A549 (cell line): Measurements from ENCODE around the gene CEBPE. TPM values are rescaled to one million over a fixed set of nuclear protein-coding genes. Genes with fewer than 3 reads are reported as not detected.

Source experiments
- ATAC-seq, 2 experiments: fragments of 200-7000 bp in 1 of 2; fragments of >200 bp in 1 of 2; cut with Nextera tagmentation in 1 of 2; cut with Tn5 transposase in 1 of 2; 3 replicates each; pipeline versions ENCODE4 v1.8.0 to v1.9.1; 2018 to 2020; ENCODE audit warnings: mild to moderate bottlenecking in 1 of 2, moderate library complexity in 1 of 2
- CTCF ChIA-PET: fragments of 300-600 bp; sonication (Branson Sonifier 250); formaldehyde crosslinking; extraction: SDS; loops from one replicate; lab custom pipeline; 2021; ENCODE audit warnings: antibody characterized with exemption, inconsistent platforms; lab: Yijun Ruan, JAX
- POLR2A ChIA-PET: fragments of 350-600 bp; formaldehyde crosslinking; extraction: SDS; loops from one replicate; lab custom pipeline; 2021; ENCODE audit warnings: antibody characterized with exemption, inconsistent platforms; lab: Yijun Ruan, JAX
- DNase-seq, 2 experiments: peaks; one replicate each; pipeline versions ENCODE4 v3.0.0 to v3.0.0-alpha.2; 2011 to 2016; ENCODE audit warnings: low read depth in 1 of 2, low spot score in 1 of 2
- FAIRE-seq: peaks from 2 replicates; lab custom pipeline; 2011; peaks lifted over from hg19 to GRCh38; lab: Jason Lieb, UNC
- H3K27ac ChIP-seq, 2 experiments: fragments of >200 bp; sonication (Bioruptor Twin); formaldehyde crosslinking; 3 replicates each; pipeline ENCODE4 v1.5.1; 2016 to 2017
- H3K4me1 ChIP-seq: fragments of >200 bp; sonication (Bioruptor Twin); formaldehyde crosslinking; 3 replicates; pipeline ENCODE4 v1.6.1; 2016
- H3K4me2 ChIP-seq: fragments of >200 bp; sonication (Bioruptor Twin); formaldehyde crosslinking; 3 replicates; pipeline ENCODE4 v1.6.1; 2016
- H3K4me3 ChIP-seq: fragments of >200 bp; sonication (Bioruptor Twin); formaldehyde crosslinking; 3 replicates; pipeline ENCODE4 v1.5.1; 2016
- H3K9me3 ChIP-seq: fragments of >200 bp; sonication (Bioruptor Twin); formaldehyde crosslinking; 3 replicates; pipeline ENCODE4 v1.6.1; 2016
- BHLHE40 ChIP-seq: IDR thresholded peaks from 2 replicates; pipeline ENCODE4 v1.6.1; 2012; ENCODE audit warnings: low read depth, low read length, inconsistent platforms
- CBX2 ChIP-seq: fragments of 200-600 bp; sonication (generic); IDR thresholded peaks from 2 replicates; pipeline ENCODE4 v1.6.1; 2016; ENCODE audit warnings: low read depth, mild to moderate bottlenecking, borderline replicate concordance
- E2F6 ChIP-seq: IDR thresholded peaks from 2 replicates; pipeline ENCODE4 v1.6.1; 2012; ENCODE audit warnings: low read depth, borderline replicate concordance
- EHMT2 ChIP-seq: fragments of 200-600 bp; sonication (generic); IDR thresholded peaks from 2 replicates; pipeline ENCODE4 v1.6.1; 2016; ENCODE audit warnings: antibody characterized with exemption, low read depth, mild to moderate bottlenecking, moderate library complexity
- FOSL2 ChIP-seq, 2 experiments: fragments of 450-650 bp in 1 of 2; fragments of >200 bp in 1 of 2; sonication (Bioruptor Twin) in 1 of 2; formaldehyde crosslinking; IDR thresholded peaks; 2 replicates each; pipeline versions ENCODE4 v1.5.0 to v1.6.1; 2016 to 2020; ENCODE audit warnings: mild to moderate bottlenecking in 1 of 2, moderate library complexity in 1 of 2
- GATA3 ChIP-seq: IDR thresholded peaks from 2 replicates; pipeline ENCODE4 v1.6.1; 2012; ENCODE audit warnings: borderline replicate concordance
- HDAC2 ChIP-seq: fragments of 200-600 bp; sonication (generic); IDR thresholded peaks from 2 replicates; pipeline ENCODE4 v1.6.1; 2016
- HOXB13 ChIP-seq: fragments of 250-450 bp; sonication (Bioruptor Pico); IDR thresholded peaks from 2 replicates; pipeline ENCODE4 v1.5.0; 2020; ENCODE audit warnings: low read depth, mild to moderate bottlenecking, moderate library complexity
- JUN ChIP-seq, 2 experiments: fragments of >200 bp; sonication (Bioruptor Twin); formaldehyde crosslinking; IDR thresholded peaks; 2 replicates in 1 of 2; 3 replicates in 1 of 2; pipeline ENCODE4 v1.6.1; 2016 to 2017
- KDM1A ChIP-seq: fragments of 200-600 bp; sonication (generic); IDR thresholded peaks from 2 replicates; pipeline ENCODE4 v1.6.1; 2016; ENCODE audit warnings: low read depth, mild to moderate bottlenecking
- KDM5A ChIP-seq: fragments of 200-600 bp; sonication (generic); IDR thresholded peaks from 2 replicates; pipeline ENCODE4 v1.6.1; 2016; ENCODE audit warnings: antibody characterized with exemption, mild to moderate bottlenecking
- MAFK ChIP-seq: fragments of 450-650 bp; IDR thresholded peaks from 2 replicates; pipeline ENCODE4 v1.6.1; 2014; ENCODE audit not compliant: partially characterized antibody
- NFE2L2 ChIP-seq: fragments of 150-350 bp; conservative IDR thresholded peaks from 2 replicates; pipeline ENCODE4 v1.6.1; 2014; ENCODE audit warnings: low read length
- NPAS2 ChIP-seq: fragments of 250-450 bp; sonication (Bioruptor Pico); IDR thresholded peaks from 2 replicates; pipeline ENCODE4 v1.8.0; 2022; ENCODE audit warnings: mild to moderate bottlenecking, moderate library complexity, borderline replicate concordance
- NR3C1 ChIP-seq: fragments of >200 bp; sonication (Bioruptor Twin); formaldehyde crosslinking; IDR thresholded peaks from 3 replicates; pipeline ENCODE4 v1.6.1; 2017
- PBX3 ChIP-seq: IDR thresholded peaks from 2 replicates; pipeline ENCODE4 v1.6.1; 2012
- PHF8 ChIP-seq: fragments of 200-600 bp; sonication (generic); IDR thresholded peaks from 2 replicates; pipeline ENCODE4 v1.6.1; 2016; ENCODE audit warnings: low read depth, mild to moderate bottlenecking, antibody characterized with exemption, moderate library complexity, borderline replicate concordance
- POLR2AphosphoS2 ChIP-seq: conservative IDR thresholded peaks from 2 replicates; pipeline ENCODE4 v1.6.1; 2012; ENCODE audit warnings: low read length, improper control_type of control experiment, inconsistent platforms
- REST ChIP-seq: fragments of 200-600 bp; sonication (generic); IDR thresholded peaks from 2 replicates; pipeline ENCODE4 v1.6.1; 2016; ENCODE audit warnings: antibody characterized with exemption, mild to moderate bottlenecking, moderate library complexity
- RNF2 ChIP-seq: fragments of 200-600 bp; sonication (generic); IDR thresholded peaks from 2 replicates; pipeline ENCODE4 v1.6.1; 2016; ENCODE audit warnings: low read depth, mild to moderate bottlenecking, antibody characterized with exemption, moderate library complexity, borderline replicate concordance
- TFCP2L1 ChIP-seq: fragments of 250-450 bp; sonication (Bioruptor Pico); IDR thresholded peaks from 2 replicates; pipeline ENCODE4 v1.5.0; 2021; ENCODE audit warnings: mild to moderate bottlenecking
- ZC3H11A ChIP-seq: fragments of 450-650 bp; IDR thresholded peaks from 2 replicates; pipeline ENCODE4 v1.6.1; 2014; ENCODE audit warnings: antibody characterized with exemption, mild to moderate bottlenecking
- ZNF302 ChIP-seq: fragments of 250-450 bp; sonication (Bioruptor Pico); IDR thresholded peaks from 2 replicates; pipeline ENCODE4 v1.9.0; 2021; ENCODE audit warnings: inconsistent platforms, mild to moderate bottlenecking, moderate library complexity
- WGBS: methylation state at CpG from one replicate; pipeline ENCODE4 v1.1.6; 2017; ENCODE audit errors: missing lambda C conversion rate; 5-methylcytosine and 5-hydroxymethylcytosine counted together
- polyA minus RNA-seq: library from RNA; depleted of rRNA, polyadenylated mRNA; stranded (reverse); fragments of >200 nt; gene quantifications from 2 replicates; pipeline ENCODE4 v1.2.3, GENCODE V29; 2011; rRNA and poly(A)+ RNA removed
- polyA plus RNA-seq, 4 experiments: library from polyadenylated mRNA; depleted of rRNA in 3 of 4; stranded (reverse); fragments of >200 nt; fragmentation: RNase III in 1 of 4; extraction: RNeasy Plus Mini Kit Qiagen cat#74134 plus additional on column Dnase treatment in 1 of 4; gene quantifications; 2 replicates in 3 of 4; 3 replicates in 1 of 4; pipeline ENCODE4 v1.2.3, GENCODE V29; 2011 to 2017
- TF ChIP-seq, protein P1 (sequence below): fragments of 250-450 bp; sonication (Bioruptor Pico); IDR thresholded peaks from 2 replicates; pipeline ENCODE4 v1.5.0; 2021; ENCODE audit warnings: mild to moderate bottlenecking, moderate library complexity, borderline replicate concordance
- TF ChIP-seq, protein P2 (sequence below): fragments of 250-450 bp; sonication (Bioruptor Pico); IDR thresholded peaks from 2 replicates; pipeline ENCODE4 v1.5.0; 2020; ENCODE audit warnings: low read depth, mild to moderate bottlenecking, moderate library complexity

The CEBPE gene
- polyA plus RNA-seq (2011; rRNA removed), result not detected in 2 replicates
- not detected in 2 replicates for polyA plus RNA-seq (2012; cell fraction: cytosol; rRNA removed)
- not detected in 2 replicates for polyA plus RNA-seq (2012; cell fraction: nucleus; rRNA removed)
- 0.05 TPM in 1 of 3 replicates, not detected in the others for polyA plus RNA-seq (2017; fragmentation: RNase III; extraction: RNeasy Plus Mini Kit Qiagen cat#74134 plus additional on column Dnase treatment)
- not detected in 2 replicates for polyA minus RNA-seq

DNA sequence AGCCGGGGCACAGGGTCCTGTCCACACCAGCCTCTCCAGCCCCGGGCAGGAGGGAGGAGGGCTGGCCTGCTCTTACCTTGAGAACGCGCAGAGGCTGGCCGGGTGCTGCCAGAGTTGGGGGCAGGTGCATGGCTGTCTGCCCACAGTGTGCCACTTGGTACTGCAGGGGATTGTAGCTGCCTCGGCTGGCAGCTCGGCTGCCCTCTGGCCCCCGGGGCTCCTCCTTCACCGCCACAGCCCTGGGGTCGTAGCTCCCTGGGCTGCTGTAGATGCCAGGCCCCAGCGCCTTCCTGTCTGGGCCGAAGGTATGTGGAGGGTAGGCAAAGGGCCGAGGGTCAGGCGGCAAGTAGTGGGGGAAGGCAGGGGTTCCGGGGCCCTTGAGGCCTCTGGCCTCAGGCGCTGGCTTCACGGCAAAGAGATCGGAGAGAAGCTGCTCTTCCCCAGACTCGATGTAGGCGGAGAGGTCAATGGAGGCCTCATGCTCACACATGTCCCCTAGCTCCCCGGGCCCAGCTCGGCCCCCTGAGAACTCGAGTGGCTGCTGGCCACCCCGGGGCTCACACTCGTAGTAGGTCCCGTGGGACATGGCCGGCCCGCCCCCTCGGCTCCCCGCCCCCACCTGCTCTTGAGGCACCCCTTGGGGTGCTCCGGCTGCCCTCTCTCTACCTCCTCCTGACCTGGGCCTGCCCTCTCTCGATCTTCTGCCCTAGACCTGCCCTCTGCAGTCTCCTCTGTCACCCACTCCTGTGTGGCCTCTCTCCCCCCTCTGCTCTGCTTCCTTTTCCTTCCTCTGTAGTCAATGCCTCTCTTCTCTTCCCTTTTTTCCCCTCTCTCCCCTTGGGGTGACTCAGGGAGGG, at the start of gene CEBPE:
Gene CEBPE, minus strand, starts transcription at position 750 of the 857 bp plus-strand sequence. Its CDS starts 164 bp downstream, at position 586.
- Histone ChIP-seq H3K9me3 (no peaks in the 10 kb centered on the region), H3K4me2 (no peak within 1 kb of the TSS), H3K4me3 (no peak within 1 kb of the TSS), H3K4me1 (peaks cover 22% of the 10 kb centered on the region), H3K27ac (no peak within 1 kb of the TSS; a peak in 1 of 6 replicates)
- ATAC-seq, result no peak
- CTCF ChIA-PET, result interaction anchor here (0.6 to 24.2 kb wide), 8 partner anchors 10 to 952 kb away, joined by 3 to 848 read pairs (median 8); partner anchors contain the start of gene SLC7A8
- DNase-seq, result no peak
- no peak for TF ChIP-seq NPAS2 (CRISPR knock-in tag)
- TF ChIP-seq EHMT2, result no peak
- no peak for TF ChIP-seq BHLHE40
- no peak for TF ChIP-seq NR3C1
- TF ChIP-seq ZNF302 (CRISPR knock-in tag), result no peak
- TF ChIP-seq TFCP2L1 (CRISPR knock-in tag), result no peak
- TF ChIP-seq, protein P1, sequence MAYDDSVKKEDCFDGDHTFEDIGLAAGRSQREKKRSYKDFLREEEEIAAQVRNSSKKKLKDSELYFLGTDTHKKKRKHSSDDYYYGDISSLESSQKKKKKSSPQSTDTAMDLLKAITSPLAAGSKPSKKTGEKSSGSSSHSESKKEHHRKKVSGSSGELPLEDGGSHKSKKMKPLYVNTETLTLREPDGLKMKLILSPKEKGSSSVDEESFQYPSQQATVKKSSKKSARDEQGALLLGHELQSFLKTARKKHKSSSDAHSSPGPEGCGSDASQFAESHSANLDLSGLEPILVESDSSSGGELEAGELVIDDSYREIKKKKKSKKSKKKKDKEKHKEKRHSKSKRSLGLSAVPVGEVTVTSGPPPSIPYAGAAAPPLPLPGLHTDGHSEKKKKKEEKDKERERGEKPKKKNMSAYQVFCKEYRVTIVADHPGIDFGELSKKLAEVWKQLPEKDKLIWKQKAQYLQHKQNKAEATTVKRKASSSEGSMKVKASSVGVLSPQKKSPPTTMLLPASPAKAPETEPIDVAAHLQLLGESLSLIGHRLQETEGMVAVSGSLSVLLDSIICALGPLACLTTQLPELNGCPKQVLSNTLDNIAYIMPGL (CRISPR knock-in tag), result no peak
- TF ChIP-seq CBX2, result no peak
- TF ChIP-seq, protein P2, sequence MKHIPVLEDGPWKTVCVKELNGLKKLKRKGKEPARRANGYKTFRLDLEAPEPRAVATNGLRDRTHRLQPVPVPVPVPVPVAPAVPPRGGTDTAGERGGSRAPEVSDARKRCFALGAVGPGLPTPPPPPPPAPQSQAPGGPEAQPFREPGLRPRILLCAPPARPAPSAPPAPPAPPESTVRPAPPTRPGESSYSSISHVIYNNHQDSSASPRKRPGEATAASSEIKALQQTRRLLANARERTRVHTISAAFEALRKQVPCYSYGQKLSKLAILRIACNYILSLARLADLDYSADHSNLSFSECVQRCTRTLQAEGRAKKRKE (CRISPR knock-in tag), result no peak
- no peak for TF ChIP-seq GATA3
- no peak for TF ChIP-seq HOXB13
- no peak for TF ChIP-seq KDM1A
- no peak for TF ChIP-seq JUN (IDR thresholded peaks at IDR 0.05)
- POLR2A ChIA-PET, result no interaction called here
- WGBS, result 81% methylated on average over 22 of the region's 32 CpGs
- FAIRE-seq, result no peak

GRCh38 chr14:23168246-23168645, 49.2 kb upstream of the CEBPE start:
- ChIA-PET CTCF (interaction anchor here (1.3 to 25.1 kb wide), 3 partner anchors 14 to 48 kb away, joined by 3 to 848 read pairs (median 111); partner anchors contain the start of gene CEBPE), POLR2A (interaction anchor here (1.5 kb wide), 1 partner anchor 13 kb away, joined by 4 read pairs; no protein-coding TSS in a partner anchor)
- H3K4me3 ChIP-seq, result no peak overlapping the region
- no peak overlapping the region for H3K27ac ChIP-seq
- ATAC-seq (no peak), DNase-seq (no peak), FAIRE-seq (no peak)
- H3K9me3 ChIP-seq, result no peaks in the 10 kb centered on the region
- 55% methylated on average over 2 of the region's 2 CpGs for WGBS
- H3K4me1 ChIP-seq, result no peaks in the 10 kb centered on the region
- H3K4me2 ChIP-seq, result no peak overlapping the region
- TF ChIP-seq NR3C1, result no peak
- no peak for TF ChIP-seq KDM1A
- TF ChIP-seq HDAC2, result no peak
- no peak for TF ChIP-seq NFE2L2
- TF ChIP-seq KDM5A, result no peak
- no peak for TF ChIP-seq E2F6
- TF ChIP-seq NPAS2 (CRISPR knock-in tag), result no peak
- no peak for TF ChIP-seq REST
- TF ChIP-seq RNF2, result no peak
- TF ChIP-seq POLR2AphosphoS2, result no peak
- TF ChIP-seq MAFK, result no peak
- no peak for TF ChIP-seq EHMT2
- no peak for TF ChIP-seq PBX3
- no peak for TF ChIP-seq FOSL2 (IDR thresholded peaks at IDR 0.05)
- TF ChIP-seq FOSL2 (CRISPR knock-in tag; IDR thresholded peaks at IDR 0.05), result no peak
- TF ChIP-seq ZC3H11A, result no peak
- TF ChIP-seq PHF8, result no peak
